A549 (cell line): ENCODE results near the gene FRRS1L. TPM values are rescaled to one million over a fixed set of nuclear protein-coding genes. Genes with fewer than 3 reads are reported as not detected.

Experiments used
- ATAC-seq, 2 experiments: fragments of 200-7000 bp in 1 of 2; fragments of >200 bp in 1 of 2; cut with Nextera tagmentation in 1 of 2; cut with Tn5 transposase in 1 of 2; 3 replicates each; pipeline versions ENCODE4 v1.8.0 to v1.9.1; 2018 to 2020; ENCODE audit warnings: mild to moderate bottlenecking in 1 of 2, moderate library complexity in 1 of 2
- CTCF ChIA-PET: fragments of 300-600 bp; sonication (Branson Sonifier 250); formaldehyde crosslinking; extraction: SDS; loops from one replicate; lab custom pipeline; 2021; ENCODE audit warnings: antibody characterized with exemption, inconsistent platforms; lab: Yijun Ruan, JAX
- POLR2A ChIA-PET: fragments of 350-600 bp; formaldehyde crosslinking; extraction: SDS; loops from one replicate; lab custom pipeline; 2021; ENCODE audit warnings: antibody characterized with exemption, inconsistent platforms; lab: Yijun Ruan, JAX
- DNase-seq, 2 experiments: peaks; one replicate each; pipeline versions ENCODE4 v3.0.0 to v3.0.0-alpha.2; 2011 to 2016; ENCODE audit warnings: low read depth in 1 of 2, low spot score in 1 of 2
- FAIRE-seq: peaks from 2 replicates; lab custom pipeline; 2011; peaks lifted over from hg19 to GRCh38; lab: Jason Lieb, UNC
- H3K27ac ChIP-seq, 2 experiments: fragments of >200 bp; sonication (Bioruptor Twin); formaldehyde crosslinking; 3 replicates each; pipeline ENCODE4 v1.5.1; 2016 to 2017
- H3K4me1 ChIP-seq: fragments of >200 bp; sonication (Bioruptor Twin); formaldehyde crosslinking; 3 replicates; pipeline ENCODE4 v1.6.1; 2016
- H3K4me2 ChIP-seq: fragments of >200 bp; sonication (Bioruptor Twin); formaldehyde crosslinking; 3 replicates; pipeline ENCODE4 v1.6.1; 2016
- H3K4me3 ChIP-seq: fragments of >200 bp; sonication (Bioruptor Twin); formaldehyde crosslinking; 3 replicates; pipeline ENCODE4 v1.5.1; 2016
- H3K9me3 ChIP-seq: fragments of >200 bp; sonication (Bioruptor Twin); formaldehyde crosslinking; 3 replicates; pipeline ENCODE4 v1.6.1; 2016
- ATOH8 ChIP-seq: fragments of 250-450 bp; sonication (Bioruptor Pico); IDR thresholded peaks from 2 replicates; pipeline ENCODE4 v1.5.0; 2020; ENCODE audit warnings: low read depth, mild to moderate bottlenecking, moderate library complexity
- CEBPB ChIP-seq, 2 experiments: fragments of >200 bp in 1 of 2; sonication (Bioruptor Twin) in 1 of 2; formaldehyde crosslinking in 1 of 2; IDR thresholded peaks; 2 replicates each; pipeline ENCODE4 v1.6.1; 2012 to 2016
- EHMT2 ChIP-seq: fragments of 200-600 bp; sonication (generic); IDR thresholded peaks from 2 replicates; pipeline ENCODE4 v1.6.1; 2016; ENCODE audit warnings: antibody characterized with exemption, low read depth, mild to moderate bottlenecking, moderate library complexity
- ESRRA ChIP-seq: fragments of 150-350 bp; IDR thresholded peaks from 2 replicates; pipeline ENCODE4 v1.6.1; 2014; ENCODE audit warnings: mild to moderate bottlenecking, low read length, borderline replicate concordance
- FOSB ChIP-seq: fragments of 250-450 bp; sonication (Bioruptor Pico); IDR thresholded peaks from 2 replicates; pipeline ENCODE4 v1.5.0; 2020; ENCODE audit warnings: mild to moderate bottlenecking, moderate library complexity
- FOSL2 ChIP-seq, 2 experiments: fragments of 450-650 bp in 1 of 2; fragments of >200 bp in 1 of 2; sonication (Bioruptor Twin) in 1 of 2; formaldehyde crosslinking; IDR thresholded peaks; 2 replicates each; pipeline versions ENCODE4 v1.5.0 to v1.6.1; 2016 to 2020; ENCODE audit warnings: mild to moderate bottlenecking in 1 of 2, moderate library complexity in 1 of 2
- FOXS1 ChIP-seq: fragments of 250-450 bp; sonication (Bioruptor Pico); IDR thresholded peaks from 2 replicates; pipeline ENCODE4 v1.5.0; 2020; ENCODE audit warnings: mild to moderate bottlenecking, moderate library complexity
- HDAC2 ChIP-seq: fragments of 200-600 bp; sonication (generic); IDR thresholded peaks from 2 replicates; pipeline ENCODE4 v1.6.1; 2016
- JUNB ChIP-seq: fragments of >200 bp; sonication (Bioruptor Twin); formaldehyde crosslinking; IDR thresholded peaks from 2 replicates; pipeline ENCODE4 v1.6.1; 2016
- KDM5A ChIP-seq: fragments of 200-600 bp; sonication (generic); IDR thresholded peaks from 2 replicates; pipeline ENCODE4 v1.6.1; 2016; ENCODE audit warnings: antibody characterized with exemption, mild to moderate bottlenecking
- MAFK ChIP-seq: fragments of 450-650 bp; IDR thresholded peaks from 2 replicates; pipeline ENCODE4 v1.6.1; 2014; ENCODE audit not compliant: partially characterized antibody
- NFE2L2 ChIP-seq: fragments of 150-350 bp; conservative IDR thresholded peaks from 2 replicates; pipeline ENCODE4 v1.6.1; 2014; ENCODE audit warnings: low read length
- PBX3 ChIP-seq: IDR thresholded peaks from 2 replicates; pipeline ENCODE4 v1.6.1; 2012
- PHF8 ChIP-seq: fragments of 200-600 bp; sonication (generic); IDR thresholded peaks from 2 replicates; pipeline ENCODE4 v1.6.1; 2016; ENCODE audit warnings: low read depth, mild to moderate bottlenecking, antibody characterized with exemption, moderate library complexity, borderline replicate concordance
- RNF2 ChIP-seq: fragments of 200-600 bp; sonication (generic); IDR thresholded peaks from 2 replicates; pipeline ENCODE4 v1.6.1; 2016; ENCODE audit warnings: low read depth, mild to moderate bottlenecking, antibody characterized with exemption, moderate library complexity, borderline replicate concordance
- SMC3 ChIP-seq: fragments of >200 bp; sonication (Bioruptor Twin); formaldehyde crosslinking; IDR thresholded peaks from 3 replicates; pipeline ENCODE4 v1.6.1; 2018; ENCODE audit warnings: inconsistent platforms
- TFCP2L1 ChIP-seq: fragments of 250-450 bp; sonication (Bioruptor Pico); IDR thresholded peaks from 2 replicates; pipeline ENCODE4 v1.5.0; 2021; ENCODE audit warnings: mild to moderate bottlenecking
- TP53 ChIP-seq: fragments of 250-450 bp; sonication (Bioruptor Pico); IDR thresholded peaks from 2 replicates; pipeline ENCODE4 v1.5.0; 2021; ENCODE audit warnings: mild to moderate bottlenecking, moderate library complexity
- ZC3H11A ChIP-seq: fragments of 450-650 bp; IDR thresholded peaks from 2 replicates; pipeline ENCODE4 v1.6.1; 2014; ENCODE audit warnings: antibody characterized with exemption, mild to moderate bottlenecking
- ZSCAN20 ChIP-seq: fragments of 250-450 bp; sonication (Bioruptor Pico); IDR thresholded peaks from 2 replicates; pipeline ENCODE4 v1.8.0; 2022; ENCODE audit warnings: mild to moderate bottlenecking, moderate library complexity
- WGBS: methylation state at CpG from one replicate; pipeline ENCODE4 v1.1.6; 2017; ENCODE audit errors: missing lambda C conversion rate; 5-methylcytosine and 5-hydroxymethylcytosine counted together
- polyA plus RNA-seq, 4 experiments: library from polyadenylated mRNA; depleted of rRNA in 3 of 4; stranded (reverse); fragments of >200 nt; fragmentation: RNase III in 1 of 4; extraction: RNeasy Plus Mini Kit Qiagen cat#74134 plus additional on column Dnase treatment in 1 of 4; gene quantifications; 2 replicates in 3 of 4; 3 replicates in 1 of 4; pipeline ENCODE4 v1.2.3, GENCODE V29; 2011 to 2017
- TF ChIP-seq, protein P1 (sequence below): fragments of >200 bp; sonication (Bioruptor Twin); formaldehyde crosslinking; IDR thresholded peaks from 2 replicates; pipeline ENCODE4 v1.6.1; 2016
- TF ChIP-seq, protein P2 (sequence below): fragments of >200 bp; sonication (Bioruptor Twin); formaldehyde crosslinking; IDR thresholded peaks from 3 replicates; pipeline ENCODE4 v1.6.1; 2016
- TF ChIP-seq, protein P3 (sequence below): IDR thresholded peaks from 2 replicates; pipeline ENCODE4 v1.6.1; 2012
- TF ChIP-seq, protein P4 (sequence below): fragments of 150-350 bp; IDR thresholded peaks from 2 replicates; pipeline ENCODE4 v1.6.1; 2014; ENCODE audit warnings: low read depth, mild to moderate bottlenecking, low read length

FRRS1L gene
- polyA plus RNA-seq, 2 of the 4 experiments (the other 2 are of a cell fraction) = 0.54 to 1.5 TPM

DNA sequence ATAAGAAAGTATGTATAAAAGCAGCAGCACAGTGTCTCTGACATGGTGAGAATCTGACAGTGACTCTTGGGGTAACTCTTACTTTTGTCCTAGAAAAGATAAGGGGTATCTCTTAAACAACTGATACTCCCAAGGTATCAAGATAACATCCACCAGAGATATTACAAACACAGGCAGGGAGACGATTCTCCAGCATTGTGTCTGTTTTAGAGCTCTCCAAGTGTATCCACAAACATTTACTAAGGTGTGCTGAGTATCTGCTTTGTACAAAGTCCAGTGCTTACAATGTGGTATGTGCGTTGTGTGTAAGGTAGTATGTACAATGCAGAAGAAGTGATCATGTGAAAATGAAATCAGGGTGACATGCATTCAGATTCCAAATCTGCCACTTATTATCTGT lies 42.9 kb downstream of the FRRS1L start:
- ATAC-seq (no peak), DNase-seq (no peak), FAIRE-seq (no peak)
- TF ChIP-seq KDM5A (no peak), CEBPB (IDR thresholded peaks at IDR 0.05) (no peak), FOSB (CRISPR knock-in tag) (no peak), ZC3H11A (no peak), JUNB (no peak), ZSCAN20 (CRISPR knock-in tag) (no peak), TFCP2L1 (CRISPR knock-in tag) (no peak), TP53 (CRISPR knock-in tag) (no peak), SMC3 (no peak), EHMT2 (no peak), PHF8 (no peak), HDAC2 (no peak)
- TF ChIP-seq, protein P1, sequence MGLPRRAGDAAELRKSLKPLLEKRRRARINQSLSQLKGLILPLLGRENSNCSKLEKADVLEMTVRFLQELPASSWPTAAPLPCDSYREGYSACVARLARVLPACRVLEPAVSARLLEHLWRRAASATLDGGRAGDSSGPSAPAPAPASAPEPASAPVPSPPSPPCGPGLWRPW = no peak
- TF ChIP-seq, protein P2, sequence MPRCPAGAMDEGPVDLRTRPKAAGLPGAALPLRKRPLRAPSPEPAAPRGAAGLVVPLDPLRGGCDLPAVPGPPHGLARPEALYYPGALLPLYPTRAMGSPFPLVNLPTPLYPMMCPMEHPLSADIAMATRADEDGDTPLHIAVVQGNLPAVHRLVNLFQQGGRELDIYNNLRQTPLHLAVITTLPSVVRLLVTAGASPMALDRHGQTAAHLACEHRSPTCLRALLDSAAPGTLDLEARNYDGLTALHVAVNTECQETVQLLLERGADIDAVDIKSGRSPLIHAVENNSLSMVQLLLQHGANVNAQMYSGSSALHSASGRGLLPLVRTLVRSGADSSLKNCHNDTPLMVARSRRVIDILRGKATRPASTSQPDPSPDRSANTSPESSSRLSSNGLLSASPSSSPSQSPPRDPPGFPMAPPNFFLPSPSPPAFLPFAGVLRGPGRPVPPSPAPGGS = no peak
- TF ChIP-seq, protein P3, sequence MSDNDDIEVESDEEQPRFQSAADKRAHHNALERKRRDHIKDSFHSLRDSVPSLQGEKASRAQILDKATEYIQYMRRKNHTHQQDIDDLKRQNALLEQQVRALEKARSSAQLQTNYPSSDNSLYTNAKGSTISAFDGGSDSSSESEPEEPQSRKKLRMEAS = no peak
- CTCF ChIA-PET = interaction anchor here (1.2 to 1.6 kb wide), 4 partner anchors 11 to 121 kb away, joined by 3 to 6 read pairs (median 4); no protein-coding TSS in a partner anchor
- POLR2A ChIA-PET = no interaction called here
- H3K4me1 ChIP-seq = peaks cover 10% of the 10 kb centered on the region; the same call in 2 of the 3 replicates
- no peak overlapping the region for H3K4me3 ChIP-seq
- no peak overlapping the region for H3K27ac ChIP-seq
- H3K9me3 ChIP-seq = no peaks in the 10 kb centered on the region
- H3K4me2 ChIP-seq = no peak overlapping the region
- 48% methylated on average over 2 of the region's 2 CpGs for WGBS

DNA sequence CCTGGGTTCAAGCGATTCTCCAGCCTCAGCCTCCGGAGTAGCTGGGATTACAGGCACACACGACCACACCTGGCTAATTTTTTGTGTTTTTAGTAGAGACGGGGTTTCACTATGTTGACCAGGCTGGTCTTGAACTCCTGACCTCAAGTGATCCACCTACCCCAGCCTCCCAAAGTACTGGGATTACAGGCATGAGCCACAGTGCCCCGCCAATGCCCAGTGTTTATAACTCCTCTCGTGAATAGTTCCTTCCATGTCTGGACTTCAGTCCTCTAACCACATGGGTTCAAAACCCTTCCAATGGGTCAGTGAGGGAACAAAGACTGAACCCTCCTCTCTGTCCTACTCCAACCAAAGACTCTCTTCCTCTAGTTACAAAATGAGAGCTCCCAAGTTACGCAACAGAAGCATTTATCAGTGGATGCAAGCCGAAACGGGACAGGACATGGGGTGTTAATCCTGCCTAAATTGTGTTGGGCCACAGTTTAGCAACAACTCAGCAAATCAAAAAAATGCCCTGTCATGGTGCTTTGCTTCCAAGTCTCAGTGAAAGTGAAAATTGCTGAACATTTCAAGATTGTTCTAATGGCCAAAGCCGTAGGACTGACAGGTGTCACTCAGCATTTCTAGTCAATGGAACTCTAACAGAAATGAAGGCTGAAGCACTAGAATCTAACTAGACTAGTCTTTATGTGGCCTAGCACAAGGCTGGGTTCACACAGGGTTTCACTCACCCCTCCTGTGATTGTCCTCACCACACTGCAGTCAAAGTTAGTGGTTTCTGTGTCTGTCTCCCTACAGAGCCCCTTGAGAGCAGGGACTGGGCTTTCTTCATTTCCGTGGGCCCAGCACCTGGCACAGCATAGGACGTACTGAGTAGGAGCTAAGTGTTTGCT lies 44.1 kb downstream of the FRRS1L start:
- Histone ChIP-seq H3K27ac (0 out of 6 replicates have a peak overlapping the region, but pooled peaks of 1 of the 2 experiments have one; percentile 13), H3K9me3 (no peaks in the 10 kb centered on the region), H3K4me1 (peaks cover 10% of the 10 kb centered on the region; the same call in 2 of the 3 replicates), H3K4me3 (no peak overlapping the region), H3K4me2 (no peak overlapping the region)
- CTCF ChIA-PET = no interaction called here
- POLR2A ChIA-PET = interaction anchor here (0.6 kb wide), 1 partner anchor 131 kb away, joined by 3 read pairs; no protein-coding TSS in a partner anchor
- FAIRE-seq (no peak), ATAC-seq (no peak), DNase-seq (no peak)
- 90% methylated on average over 12 of the region's 12 CpGs for WGBS
- TF ChIP-seq NFE2L2 = peak; percentile 73
- peak; percentile 70 for TF ChIP-seq MAFK
- 0 out of 4 replicates have a peak, but pooled peaks of 1 of the 2 experiments have one; percentile 25 for TF ChIP-seq CEBPB (IDR thresholded peaks at IDR 0.05)
- TF ChIP-seq TFCP2L1 (CRISPR knock-in tag) = no peak
- TF ChIP-seq ATOH8 (CRISPR knock-in tag) = no peak
- TF ChIP-seq, all 56 proteins: peak for 3

GRCh38 chr9:109121232-109121796 lies 45.7 kb downstream of the FRRS1L start:
- Histone ChIP-seq H3K4me3 (no peak overlapping the region), H3K9me3 (no peaks in the 10 kb centered on the region), H3K4me1 (peaks cover 24% of the 10 kb centered on the region), H3K27ac (no peak overlapping the region), H3K4me2 (no peak overlapping the region)
- no peak for FAIRE-seq
- POLR2A ChIA-PET = no interaction called here
- 82% methylated on average over 11 of the region's 11 CpGs for WGBS
- no peak for ATAC-seq
- no peak for DNase-seq
- CTCF ChIA-PET = no interaction called here
- TF ChIP-seq FOXS1 (CRISPR knock-in tag) (no peak), FOSL2 (IDR thresholded peaks at IDR 0.05) (no peak), FOSL2 (CRISPR knock-in tag; IDR thresholded peaks at IDR 0.05) (no peak), SMC3 (no peak), FOSB (CRISPR knock-in tag) (no peak), ATOH8 (CRISPR knock-in tag) (no peak), RNF2 (no peak), ESRRA (no peak), PBX3 (no peak), EHMT2 (no peak), ZSCAN20 (CRISPR knock-in tag) (no peak)
- TF ChIP-seq, protein P4, sequence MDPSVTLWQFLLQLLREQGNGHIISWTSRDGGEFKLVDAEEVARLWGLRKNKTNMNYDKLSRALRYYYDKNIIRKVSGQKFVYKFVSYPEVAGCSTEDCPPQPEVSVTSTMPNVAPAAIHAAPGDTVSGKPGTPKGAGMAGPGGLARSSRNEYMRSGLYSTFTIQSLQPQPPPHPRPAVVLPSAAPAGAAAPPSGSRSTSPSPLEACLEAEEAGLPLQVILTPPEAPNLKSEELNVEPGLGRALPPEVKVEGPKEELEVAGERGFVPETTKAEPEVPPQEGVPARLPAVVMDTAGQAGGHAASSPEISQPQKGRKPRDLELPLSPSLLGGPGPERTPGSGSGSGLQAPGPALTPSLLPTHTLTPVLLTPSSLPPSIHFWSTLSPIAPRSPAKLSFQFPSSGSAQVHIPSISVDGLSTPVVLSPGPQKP = no peak
